ENCODE measurements around the gene BCL2L2.
A peak's percentile ranks its signal among the peaks of the same experiment; 100 is the strongest.

The BCL2L2 gene

GRCh38 chr14:23307146-23307530, 505 bp downstream of the BCL2L2 start:
- CTCF ChIA-PET: interaction anchor here (1.3 to 1.5 kb wide), 2 partner anchors 10 to 14 kb away, joined by 5 read pairs; partner anchors contain the start of gene PABPN1
- Mint-ChIP-seq H3K4me3 (no peak overlapping the region), H3K36me3 (peaks cover 4% of the 10 kb centered on the region), H3K27me3 (peaks cover 81% of the 10 kb centered on the region), H3K4me1 (peaks cover 19% of the 10 kb centered on the region), H3K27ac (no peak overlapping the region), H3K9me3 (no peaks in the 10 kb centered on the region)
- DNase-seq: no peak

- H3K36me3 Mint-ChIP-seq: peaks cover 2% of the 10 kb centered on the region
- DNase-seq: no peak
- no peak overlapping the region for H3K4me3 Mint-ChIP-seq
- H3K4me1 Mint-ChIP-seq: peaks cover 14% of the 10 kb centered on the region
- H3K9me3 Mint-ChIP-seq: no peaks in the 10 kb centered on the region
- CTCF ChIA-PET: interaction anchor here (1.3 kb wide), 1 partner anchor 9 kb away, joined by 5 read pairs; no protein-coding TSS in a partner anchor
- H3K27ac Mint-ChIP-seq: no peak overlapping the region
- peaks cover 78% of the 10 kb centered on the region for H3K27me3 Mint-ChIP-seq
Observed at GRCh38 chr14:23307687-23308644, 1.3 kb downstream of the BCL2L2 start.

DNA sequence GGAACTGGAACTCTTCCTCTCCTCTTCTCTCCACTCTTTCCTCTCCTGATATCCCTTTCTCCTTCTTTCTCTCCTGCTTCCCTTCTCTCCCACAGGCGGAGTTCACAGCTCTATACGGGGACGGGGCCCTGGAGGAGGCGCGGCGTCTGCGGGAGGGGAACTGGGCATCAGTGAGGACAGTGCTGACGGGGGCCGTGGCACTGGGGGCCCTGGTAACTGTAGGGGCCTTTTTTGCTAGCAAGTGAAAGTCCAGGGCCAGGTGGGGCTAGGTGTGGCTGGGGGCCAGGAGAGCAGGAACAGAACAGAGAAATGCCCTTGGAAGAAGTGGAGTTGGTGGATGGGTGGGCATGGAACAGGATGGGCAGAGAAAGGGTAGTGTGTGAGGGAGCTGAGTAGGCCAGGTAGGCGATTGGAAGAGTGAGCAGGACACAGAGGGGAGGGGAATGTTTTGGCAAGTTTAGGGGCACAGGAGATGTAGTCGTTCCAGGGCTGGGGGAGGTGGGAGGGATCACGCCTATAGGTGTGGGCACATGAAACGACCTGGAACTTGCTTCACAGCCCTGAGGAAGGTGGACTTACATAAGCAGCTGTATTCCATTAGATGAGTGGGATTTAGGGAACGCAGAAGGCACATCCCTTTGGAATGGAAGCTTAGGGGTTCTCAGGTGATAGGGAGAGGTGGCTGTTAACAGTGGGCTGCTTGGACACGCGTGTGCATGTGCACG, 2.2 kb downstream of the BCL2L2 start:
- peaks cover 6% of the 10 kb centered on the region for H3K4me1 Mint-ChIP-seq
- H3K9me3 Mint-ChIP-seq: no peaks in the 10 kb centered on the region
- no peak overlapping the region for H3K27ac Mint-ChIP-seq
- no peaks in the 10 kb centered on the region for H3K36me3 Mint-ChIP-seq
- no peak for DNase-seq
- CTCF ChIA-PET: interaction anchor here (0.7 kb wide), 1 partner anchor 11 kb away, joined by 3 read pairs; no protein-coding TSS in a partner anchor
- no peak overlapping the region for H3K4me3 Mint-ChIP-seq
- H3K27me3 Mint-ChIP-seq: peaks cover 73% of the 10 kb centered on the region

- H3K4me1 Mint-ChIP-seq: peaks cover 6% of the 10 kb centered on the region
- CTCF ChIA-PET: interaction anchor here (0.6 to 1.6 kb wide), 4 partner anchors 9 to 190 kb away, joined by 3 read pairs; partner anchors contain the start of gene PABPN1
- H3K9me3 Mint-ChIP-seq: no peaks in the 10 kb centered on the region
- no peak for DNase-seq
- H3K27me3 Mint-ChIP-seq: peaks cover 66% of the 10 kb centered on the region
- H3K27ac Mint-ChIP-seq: no peak overlapping the region
- no peaks in the 10 kb centered on the region for H3K36me3 Mint-ChIP-seq
- no peak overlapping the region for H3K4me3 Mint-ChIP-seq
Observed at GRCh38 chr14:23310546-23310945, 3.9 kb downstream of the BCL2L2 start.

GRCh38 chr14:23316300-23316699, 9.7 kb downstream of the BCL2L2 start:
- DNase-seq: no peak

DNA sequence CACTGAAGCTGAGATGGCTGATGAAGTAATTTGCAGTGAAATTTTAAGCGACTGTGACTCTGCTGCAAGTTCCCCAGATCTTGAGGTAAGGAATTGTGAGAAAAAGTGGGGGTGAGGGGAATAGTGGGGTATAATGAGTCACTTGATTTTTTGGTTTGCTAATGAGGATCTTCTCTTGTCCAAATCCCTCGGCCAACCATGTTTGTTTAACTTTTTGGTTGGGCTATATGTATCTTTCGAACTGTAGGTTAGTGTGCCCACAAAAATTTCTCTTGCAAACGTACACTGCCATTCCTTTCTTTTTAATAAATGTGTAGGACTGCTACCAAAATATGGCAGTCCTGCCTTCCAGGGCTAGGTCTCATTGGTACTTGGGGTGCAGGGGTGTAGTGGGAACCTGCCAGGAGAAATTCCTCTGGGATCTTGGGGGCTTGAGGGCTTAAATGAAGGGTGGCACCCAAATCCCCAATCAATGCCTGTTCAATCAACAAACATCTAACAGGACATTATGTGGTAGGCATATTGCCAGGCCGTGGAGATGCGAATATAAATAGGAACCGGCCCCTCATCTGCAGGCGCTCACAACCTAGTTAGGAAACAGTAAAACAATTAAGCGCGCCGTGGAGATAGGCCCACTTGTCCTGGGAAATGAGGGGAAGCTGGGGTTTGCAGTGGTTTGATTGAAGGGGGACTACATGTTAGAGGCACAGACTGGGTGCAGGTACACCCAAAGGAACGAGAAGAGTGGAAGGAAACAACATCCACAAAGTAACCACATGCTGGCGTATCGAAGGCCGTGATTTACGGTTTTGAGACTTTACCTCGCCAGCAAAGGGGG, 13.3 kb downstream of the BCL2L2 start:
- Mint-ChIP-seq H3K9me3 (peaks cover 2% of the 10 kb centered on the region), H3K4me3 (peak overlapping the region; percentile 90), H3K27me3 (peaks cover 13% of the 10 kb centered on the region), H3K4me1 (peaks cover 29% of the 10 kb centered on the region), H3K36me3 (peaks cover 30% of the 10 kb centered on the region), H3K27ac (peak overlapping the region; percentile 97)
- CTCF ChIA-PET: interaction anchor here (0.9 to 3.6 kb wide), 8 partner anchors 9 to 60 kb away, joined by 3 to 32 read pairs (median 4); partner anchors contain the start of genes BCL2L2 and PPP1R3E
- DNase-seq: no peak

More at GRCh38 chr14:23316300-23316699, 9.7 kb downstream of the BCL2L2 start:
- Mint-ChIP-seq H3K4me3 (no peak overlapping the region), H3K9me3 (peaks cover 2% of the 10 kb centered on the region), H3K4me1 (peaks cover 13% of the 10 kb centered on the region), H3K27me3 (peaks cover 21% of the 10 kb centered on the region), H3K27ac (no peak overlapping the region), H3K36me3 (peaks cover 3% of the 10 kb centered on the region)
- CTCF ChIA-PET: interaction anchor here (1.3 kb wide), 1 partner anchor 9 kb away, joined by 5 read pairs; the partner anchor contains the start of gene BCL2L2

GRCh38 chr14:23320584-23321571, 14.2 kb downstream of the BCL2L2 start, which contains the start of gene PABPN1:
Gene PABPN1, plus strand, starts transcription at chr14:23321457. Its CDS starts 13 bp downstream, at chr14:23321470.
- DNase-seq: peak; percentile 99
- Mint-ChIP-seq H3K36me3 (peaks cover 36% of the 10 kb centered on the region), H3K27ac (peak within 1 kb of the TSS; percentile 97), H3K27me3 (peaks cover 9% of the 10 kb centered on the region), H3K9me3 (peaks cover 2% of the 10 kb centered on the region), H3K4me3 (peak within 1 kb of the TSS; percentile 90), H3K4me1 (peaks cover 29% of the 10 kb centered on the region)
- CTCF ChIA-PET: interaction anchor here (0.9 to 3.9 kb wide), 15 partner anchors 10 to 239 kb away, joined by 3 to 32 read pairs (median 4); partner anchors contain the start of genes BCL2L2, CMTM5, HOMEZ and PPP1R3E

- Mint-ChIP-seq H3K4me3 (peak overlapping the region; percentile 90), H3K27me3 (peaks cover 4% of the 10 kb centered on the region), H3K9me3 (peaks cover 2% of the 10 kb centered on the region), H3K36me3 (peaks cover 39% of the 10 kb centered on the region), H3K27ac (peak overlapping the region; percentile 93), H3K4me1 (peaks cover 29% of the 10 kb centered on the region)
- peak; percentile 68 for DNase-seq
- CTCF ChIA-PET: interaction anchor here (1.1 to 3.9 kb wide), 12 partner anchors 15 to 238 kb away, joined by 3 to 32 read pairs (median 5); partner anchors contain the start of genes BCL2L2, CMTM5, HOMEZ and PPP1R3E
Observed at GRCh38 chr14:23321572-23322547, 15.2 kb downstream of the BCL2L2 start.

DNA sequence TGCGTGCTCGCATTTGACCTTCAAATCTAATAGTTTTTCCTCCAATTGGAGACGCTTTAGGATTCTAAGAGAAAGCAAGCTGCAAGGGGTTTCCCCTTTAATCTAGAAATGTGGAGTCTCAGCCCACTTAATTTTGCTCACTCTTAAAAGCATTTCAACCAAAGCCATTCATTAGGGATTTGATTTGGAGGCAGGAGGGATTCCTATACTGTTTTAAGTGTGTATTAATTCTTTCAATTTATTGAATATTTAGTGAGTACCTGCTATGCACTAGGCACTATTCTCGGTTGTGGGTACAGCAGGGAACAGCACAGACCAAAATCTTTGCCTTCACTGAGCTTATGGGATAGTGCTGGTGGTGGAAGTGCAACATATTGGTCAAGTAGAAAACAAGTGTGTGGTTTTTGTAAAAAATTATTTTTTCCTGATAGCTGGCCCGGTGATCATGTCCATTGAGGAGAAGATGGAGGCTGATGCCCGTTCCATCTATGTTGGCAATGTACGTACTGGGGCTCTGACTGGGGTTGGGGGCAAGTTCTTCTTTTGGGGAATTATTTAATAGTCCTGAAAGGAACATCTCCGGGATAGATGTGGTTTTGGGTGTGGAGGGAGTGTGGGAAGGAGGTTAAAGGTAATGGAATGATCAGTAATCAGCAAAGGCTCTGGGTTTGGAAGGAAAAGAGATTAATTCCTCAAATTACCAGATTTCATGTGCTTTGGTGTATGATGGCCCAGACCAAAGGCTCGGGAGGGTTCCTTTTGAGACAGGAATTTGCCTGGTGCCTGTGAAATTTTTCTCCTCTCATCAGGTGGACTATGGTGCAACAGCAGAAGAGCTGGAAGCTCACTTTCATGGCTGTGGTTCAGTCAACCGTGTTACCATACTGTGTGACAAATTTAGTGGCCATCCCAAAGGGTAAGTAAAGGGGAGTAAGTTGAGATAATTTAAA, 16.2 kb downstream of the BCL2L2 start:
- H3K4me3 Mint-ChIP-seq: peak overlapping the region; percentile 89
- CTCF ChIA-PET: interaction anchor here (1.1 to 3.9 kb wide), 8 partner anchors 21 to 237 kb away, joined by 3 to 32 read pairs (median 4); partner anchors contain the start of genes CMTM5, HOMEZ and PPP1R3E
- peaks cover 2% of the 10 kb centered on the region for H3K9me3 Mint-ChIP-seq
- H3K27me3 Mint-ChIP-seq: no peaks in the 10 kb centered on the region
- peak overlapping the region; percentile 93 for H3K27ac Mint-ChIP-seq
- H3K4me1 Mint-ChIP-seq: peaks cover 29% of the 10 kb centered on the region
- peaks cover 39% of the 10 kb centered on the region for H3K36me3 Mint-ChIP-seq
- DNase-seq: no peak

DNA sequence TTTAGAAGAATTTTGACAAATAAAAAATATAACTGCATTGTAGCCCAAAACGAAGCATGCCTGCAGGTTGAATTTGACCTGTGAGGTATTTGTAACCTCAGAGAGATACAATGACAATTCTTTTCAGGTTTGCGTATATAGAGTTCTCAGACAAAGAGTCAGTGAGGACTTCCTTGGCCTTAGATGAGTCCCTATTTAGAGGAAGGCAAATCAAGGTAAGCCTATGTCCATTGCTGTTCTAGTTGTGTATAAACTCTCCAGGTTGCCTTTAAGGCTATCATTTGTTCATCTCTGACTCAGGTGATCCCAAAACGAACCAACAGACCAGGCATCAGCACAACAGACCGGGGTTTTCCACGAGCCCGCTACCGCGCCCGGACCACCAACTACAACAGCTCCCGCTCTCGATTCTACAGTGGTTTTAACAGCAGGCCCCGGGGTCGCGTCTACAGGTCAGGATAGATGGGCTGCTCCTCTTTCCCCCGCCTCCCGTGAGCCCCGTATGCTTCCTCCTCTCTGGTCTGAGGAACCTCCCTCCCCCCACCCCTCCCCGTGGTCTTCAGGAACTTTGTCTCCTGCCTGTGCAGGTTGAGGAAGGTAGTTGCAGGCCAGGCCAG, 17.3 kb downstream of the BCL2L2 start:
- CTCF ChIA-PET: interaction anchor here (3.9 kb wide), 1 partner anchor 55 kb away, joined by 15 read pairs; no protein-coding TSS in a partner anchor
- no peak overlapping the region for H3K4me3 Mint-ChIP-seq
- H3K27me3 Mint-ChIP-seq: no peaks in the 10 kb centered on the region
- H3K27ac Mint-ChIP-seq: no peak overlapping the region
- H3K4me1 Mint-ChIP-seq: peaks cover 29% of the 10 kb centered on the region
- DNase-seq: no peak
- peaks cover 39% of the 10 kb centered on the region for H3K36me3 Mint-ChIP-seq
- peaks cover 2% of the 10 kb centered on the region for H3K9me3 Mint-ChIP-seq
